ENCODE data around the gene AQP6.

AQP6 gene

GRCh38 chr12:49972641-49973360, at the start of gene AQP6:
TSS of gene AQP6 (plus strand) at chr12:49972947. CDS start at chr12:49973174, 227 bp downstream.
- peak; percentile 54 for DNase-seq

DNA sequence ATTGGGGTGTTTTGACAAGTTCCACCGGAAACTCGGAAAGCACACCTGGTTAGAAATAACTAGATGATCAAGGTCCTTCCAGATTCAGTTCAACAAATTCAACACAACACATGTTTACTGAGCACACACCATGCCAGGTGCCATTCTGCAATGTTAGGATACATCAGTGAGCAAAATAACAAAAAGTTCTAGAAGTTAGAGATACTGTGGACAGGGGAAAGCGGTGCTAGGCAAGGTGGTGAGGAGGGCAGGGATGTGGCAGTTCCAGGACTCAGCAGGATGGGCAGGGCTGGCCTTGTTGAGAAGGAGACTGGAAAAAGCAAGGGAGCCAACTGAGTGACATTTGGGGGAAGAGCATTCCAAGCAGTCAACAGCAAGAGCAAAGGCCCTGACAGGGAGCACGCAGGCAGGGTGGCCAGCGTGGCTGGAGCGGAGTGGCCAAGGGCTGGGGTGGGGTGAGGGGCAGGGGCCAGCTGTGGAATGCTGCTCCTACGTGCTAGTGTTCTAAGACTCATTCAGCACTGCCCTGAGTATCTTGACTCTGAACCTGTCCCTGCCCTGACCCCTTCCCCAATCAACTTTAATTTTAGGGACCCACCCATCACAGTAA, 49.6 kb upstream of the AQP6 start:
- no peak for DNase-seq

GRCh38 chr12:49923880-49924556, 48.7 kb upstream of the AQP6 start:
- DNase-seq: no peak

- no peak for DNase-seq
Measured at GRCh38 chr12:49924628-49925246, 48.0 kb upstream of the AQP6 start.

GRCh38 chr12:49925433-49926204, 47.1 kb upstream of the AQP6 start:
- DNase-seq: no peak

DNA sequence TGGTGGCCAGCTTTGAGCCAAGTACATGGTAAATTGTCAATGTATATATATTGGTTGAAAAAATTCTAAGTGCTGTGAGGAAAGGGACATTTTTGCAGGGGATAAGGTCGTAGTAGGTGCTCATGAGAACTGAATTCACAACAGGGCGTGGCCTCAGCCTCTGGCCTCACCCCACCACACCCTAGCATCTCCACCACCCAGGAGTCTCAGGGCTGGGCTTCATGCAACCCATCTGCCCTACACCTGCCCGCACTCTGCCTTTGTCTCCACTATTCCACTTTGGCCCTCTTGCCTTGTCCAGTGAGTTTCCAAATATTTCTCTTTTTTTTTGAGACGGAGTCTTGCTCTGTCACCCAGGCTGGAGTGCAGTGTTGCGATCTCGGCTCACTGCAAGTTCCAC, 44.3 kb upstream of the AQP6 start:
- DNase-seq: no peak

GRCh38 chr12:49929581-49929980, 43.2 kb upstream of the AQP6 start:
- DNase-seq: no peak

- DNase-seq: no peak
Measured at GRCh38 chr12:49930515-49931288, 42.0 kb upstream of the AQP6 start.

GRCh38 chr12:49932023-49932422, 40.7 kb upstream of the AQP6 start:
- DNase-seq: no peak

DNA sequence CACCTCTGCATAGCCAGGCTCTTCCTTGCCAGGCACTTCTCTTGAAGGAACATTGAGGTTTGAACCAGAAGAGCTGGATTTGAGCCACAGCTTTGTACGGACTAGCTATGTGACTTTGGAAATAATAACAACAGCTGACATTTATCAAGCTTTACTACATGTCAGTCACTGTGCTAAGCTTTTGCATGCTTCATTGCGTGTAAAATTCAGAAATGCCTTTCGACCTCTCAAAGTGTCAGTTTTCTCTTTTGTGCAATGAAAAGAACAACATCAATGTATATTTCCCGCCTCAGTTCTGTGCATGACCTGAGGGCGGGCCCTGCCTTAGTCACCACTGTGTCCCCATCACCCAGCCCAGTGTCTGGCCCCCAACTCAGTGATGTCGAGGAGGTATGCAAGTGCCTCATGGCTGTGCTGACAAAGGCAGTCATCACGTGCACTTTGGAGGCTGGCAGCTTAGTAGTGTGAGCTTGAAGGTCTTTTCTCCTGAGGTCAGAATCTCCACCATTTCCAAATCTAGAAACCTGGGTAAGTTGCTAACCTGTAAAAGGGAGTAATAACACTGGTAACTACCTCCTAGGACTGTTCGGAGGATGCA, 40.1 kb upstream of the AQP6 start:
- no peak for DNase-seq

DNA sequence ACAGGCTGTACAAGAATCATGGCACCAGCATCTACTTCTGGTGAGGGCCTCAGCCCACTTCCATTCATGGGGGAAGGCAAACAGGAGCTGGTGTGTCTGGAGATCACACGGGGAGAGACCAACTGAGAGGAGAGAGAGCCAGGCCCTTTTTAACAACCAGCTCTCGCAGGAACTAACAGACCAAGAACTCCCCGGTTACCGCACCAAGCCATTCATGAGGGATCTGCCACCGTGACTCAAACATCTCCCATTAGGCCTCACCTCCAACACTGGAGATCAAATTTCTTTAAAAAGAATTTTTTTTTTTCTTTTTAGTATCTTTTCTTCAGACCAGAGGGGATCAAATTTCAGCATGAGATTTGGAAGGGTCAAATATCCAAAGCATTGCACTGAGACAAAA, 39.0 kb upstream of the AQP6 start:
- DNase-seq: no peak

GRCh38 chr12:49934505-49934904, 38.2 kb upstream of the AQP6 start:
- DNase-seq: no peak

DNA sequence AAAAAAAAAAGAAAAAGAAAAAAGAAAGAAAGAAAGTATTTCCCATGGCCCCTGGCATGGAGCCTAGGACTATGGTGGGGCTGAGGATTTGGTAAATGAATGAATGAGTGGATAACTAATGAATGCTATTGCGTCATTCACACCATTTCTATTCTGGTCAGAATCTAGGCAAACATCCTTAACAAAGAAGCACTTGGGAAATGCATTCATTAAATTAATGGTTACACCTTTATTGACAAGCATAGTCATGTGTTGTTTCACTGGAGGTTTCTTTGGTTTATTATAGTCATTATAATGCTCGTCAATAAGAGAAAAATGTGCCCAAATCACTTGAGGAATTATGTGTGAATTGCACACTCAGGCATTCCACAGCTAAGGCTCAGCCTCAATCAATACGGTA, 35.8 kb upstream of the AQP6 start:
- no peak for DNase-seq

DNA sequence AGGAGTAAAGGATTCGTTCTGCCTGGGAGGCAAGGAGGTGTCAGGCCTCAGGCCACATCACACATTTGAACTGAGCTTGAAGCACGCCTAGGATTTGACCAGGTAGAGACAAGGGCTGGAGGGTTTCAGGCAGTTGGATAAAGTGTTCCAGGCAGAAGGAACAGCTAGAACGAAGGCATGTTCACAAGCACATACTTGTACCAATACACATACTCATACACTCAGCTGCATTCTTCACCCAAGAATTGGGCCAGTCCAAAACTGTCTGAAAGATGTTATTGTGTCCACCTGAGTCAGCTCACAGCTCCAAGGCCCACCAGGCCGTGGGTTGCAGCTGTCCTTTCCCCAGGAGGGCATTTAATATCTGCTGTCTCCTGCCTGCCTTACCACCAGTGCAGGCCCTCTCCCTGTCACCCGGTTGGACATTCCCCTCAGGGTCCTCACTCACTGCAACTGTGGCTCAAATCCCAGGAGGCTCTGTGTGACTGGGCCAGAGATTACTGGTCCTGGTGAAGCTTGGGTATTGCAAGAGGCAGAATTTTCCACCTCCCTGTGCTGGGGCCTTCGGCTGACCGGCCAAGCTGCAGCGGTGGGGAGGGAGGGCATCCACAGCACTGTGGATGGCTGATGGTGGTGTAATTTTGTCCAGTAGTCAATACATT, 35.0 kb upstream of the AQP6 start:
- DNase-seq: no peak

DNA sequence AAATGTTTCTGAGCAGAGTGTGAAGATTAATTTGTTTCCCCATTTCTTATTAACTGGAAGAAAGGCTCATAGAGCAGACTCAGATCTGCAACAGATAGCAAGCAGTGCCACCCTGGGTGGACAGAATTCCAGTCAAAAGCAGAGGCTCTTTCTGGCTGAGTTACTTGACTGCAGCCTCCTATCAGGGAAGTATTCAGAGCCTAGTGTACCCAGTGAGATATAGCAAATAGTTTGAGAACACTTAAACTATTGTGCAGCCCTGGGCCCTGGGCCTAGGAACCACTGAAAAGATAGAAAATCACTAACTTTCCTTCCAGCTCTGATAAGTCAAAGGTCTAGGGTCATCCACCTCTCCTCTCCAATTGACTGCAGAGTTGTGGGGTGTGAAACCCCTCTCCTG, 33.4 kb upstream of the AQP6 start:
- DNase-seq: no peak

- no peak for DNase-seq
Measured at GRCh38 chr12:49939707-49940106, 33.0 kb upstream of the AQP6 start.

DNA sequence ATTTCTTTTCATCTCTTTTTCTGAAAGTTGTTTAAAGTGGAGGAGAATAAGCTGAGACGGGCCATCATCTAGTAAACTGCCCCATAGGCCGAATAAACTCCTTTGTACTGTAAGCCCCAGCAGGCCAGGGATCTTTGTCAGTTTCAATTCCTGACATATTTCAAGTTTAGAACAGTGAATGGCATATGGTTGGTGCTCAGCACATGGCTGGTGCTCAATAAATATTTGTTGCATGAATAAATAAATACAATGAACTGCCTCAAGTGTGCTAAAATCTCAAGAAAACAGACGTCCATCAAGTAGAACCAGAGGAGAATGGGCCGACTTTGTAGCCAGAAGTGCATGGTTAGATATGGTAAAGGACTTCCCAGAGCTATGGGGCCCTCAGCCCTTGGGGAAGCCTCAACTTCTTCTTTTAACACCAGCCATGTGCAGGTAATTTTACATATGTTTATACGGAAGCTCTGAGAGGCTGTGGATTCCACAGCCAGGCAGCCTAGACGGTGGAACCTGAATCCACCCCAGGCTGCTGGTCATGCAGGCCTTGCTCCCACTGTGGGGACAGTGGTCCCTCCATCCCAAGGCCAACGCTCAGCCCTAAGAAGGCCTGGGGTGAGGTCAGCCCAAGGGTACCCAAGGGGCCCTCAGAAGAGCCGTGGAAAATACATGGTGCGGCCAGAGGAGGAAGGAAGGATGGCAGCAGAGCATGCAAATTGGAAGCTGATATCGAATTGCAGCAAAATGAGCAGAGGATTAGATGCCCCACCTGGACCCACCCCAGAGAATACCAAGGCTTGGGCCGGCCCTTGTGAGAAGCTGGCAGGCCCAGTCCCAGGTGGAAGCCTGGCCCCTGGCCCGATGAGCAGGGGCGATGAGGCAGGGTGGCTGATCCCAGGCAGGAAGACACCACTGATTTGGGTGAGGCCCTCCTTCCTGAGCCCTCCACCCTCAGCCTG, 30.9 kb upstream of the AQP6 start:
- DNase-seq: peak; percentile 53

DNA sequence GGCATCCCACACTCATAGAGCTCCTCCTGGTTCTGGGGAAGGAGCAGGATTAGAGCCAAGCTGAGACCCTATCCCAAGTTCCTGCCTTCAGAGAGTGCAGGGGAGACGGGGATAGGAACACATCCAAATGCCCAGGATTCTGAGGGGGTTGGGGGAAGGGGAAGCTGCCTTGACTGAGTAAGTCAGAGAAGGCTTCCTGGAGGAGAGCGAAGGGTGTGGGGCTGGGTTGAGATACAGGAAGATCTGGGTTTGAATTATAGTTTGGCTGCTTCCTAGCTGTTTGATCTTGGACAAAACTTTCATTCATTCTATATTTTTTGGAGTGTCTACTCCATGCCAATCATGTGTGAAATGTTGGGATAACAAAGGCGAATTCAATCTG, 30.2 kb upstream of the AQP6 start:
- no peak for DNase-seq

GRCh38 chr12:49942921-49943624, 29.7 kb upstream of the AQP6 start:
- no peak for DNase-seq

GRCh38 chr12:49943625-49943960, 29.2 kb upstream of the AQP6 start:
- no peak for DNase-seq

All from eye (tissue), 1 donor.